ENCODE results near the gene MRPL17.
"Not testable (repeated sequence)": the region's sequence is repeated elsewhere in the genome, so short reads cannot be mapped to it uniquely, and the experiment has no call there.

- TF ChIP-seq CTCF (conservative IDR thresholded peaks at IDR 0.05; ENCODE audit: low read depth, low read length): peak; percentile 47
- not testable (repeated sequence) for TF ChIP-seq EZH2 (IDR thresholded peaks at IDR 0.05; ENCODE audit: borderline replicate concordance, low read depth, low read length, poor library complexity, severe bottlenecking)
Observed at GRCh38 chr11:6711552-6711951, 28.4 kb upstream of the MRPL17 start.

Data from A673 (cell line).